ENCODE results near the gene ARMC5. TPM values are rescaled to one million over a fixed set of nuclear protein-coding genes. Genes with fewer than 3 reads are reported as not detected.
A peak's percentile ranks its signal among the peaks of the same experiment; 100 is the strongest.

The ARMC5 gene
- 5.3 TPM for polyA plus RNA-seq (2013, experiment 1 of 2)
- 5.0 TPM for polyA plus RNA-seq (2013, experiment 2 of 2)

DNA sequence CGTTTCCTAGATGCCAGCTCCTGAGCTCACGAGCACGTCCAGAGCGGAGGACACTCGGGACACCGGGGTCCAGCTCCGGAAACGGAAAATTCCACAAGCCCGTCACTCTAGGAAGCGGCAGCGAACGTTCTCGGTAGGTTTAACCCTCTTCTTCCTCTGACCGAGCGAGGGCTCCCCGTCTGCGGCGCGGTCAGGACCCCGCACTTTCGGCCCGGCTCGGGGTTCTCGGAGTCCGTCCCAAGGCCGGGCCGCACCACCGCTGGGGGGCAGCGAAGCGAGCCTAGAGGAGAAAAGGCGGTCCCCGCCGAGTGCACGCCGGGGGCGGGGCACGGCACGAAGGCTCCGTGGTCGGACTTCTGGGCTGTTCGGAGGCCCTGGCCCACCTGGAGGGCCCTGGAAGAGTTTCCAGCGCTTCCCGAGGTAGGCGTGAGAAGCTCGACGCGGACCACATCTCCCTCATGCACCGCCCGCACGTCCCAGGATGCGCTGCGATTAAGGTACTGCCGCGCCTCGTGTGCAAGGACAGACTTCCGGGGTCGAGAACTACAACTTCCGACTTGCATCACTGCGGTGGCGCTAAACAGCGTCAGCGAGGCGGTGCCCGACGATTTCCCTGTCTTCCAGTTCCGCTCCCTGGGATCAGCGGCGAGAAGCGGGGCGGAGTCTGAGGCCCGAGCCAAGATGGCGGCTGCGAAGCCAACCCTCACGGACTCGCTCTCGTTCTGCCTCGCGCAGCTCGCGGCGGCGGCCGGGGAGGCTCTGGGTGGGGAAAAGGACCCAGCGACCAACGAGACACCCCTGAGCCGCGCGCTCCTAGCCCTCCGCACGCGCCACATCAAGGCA, at the start of gene ARMC5:
TSS of gene ARMC5 (plus strand) at position 658 of the 843 bp plus-strand sequence. CDS start at position 682, 24 bp downstream.
- peak within 1 kb of the TSS; percentile 95 for H3K27ac ChIP-seq (ENCODE audit: low read length, poor library complexity, severe bottlenecking)
- WGBS, result under 1% methylated on average over 78 of the region's 91 CpGs
- peak within 1 kb of the TSS; percentile 100 for H3K18ac ChIP-seq (ENCODE audit: low read depth in 1 of 2, low read length in 2 of 2)
- H4K91ac ChIP-seq (ENCODE audit: low read length), result peak within 1 kb of the TSS; percentile 99
- H2BK120ac ChIP-seq (ENCODE audit: low read depth, low read length), result peak within 1 kb of the TSS; percentile 93
- peak; percentile 99 for DNase-seq
- H3K4me1 ChIP-seq (ENCODE audit: control insufficient read depth, insufficient read depth, low read depth, low read length), result peaks cover 27% of the 10 kb centered on the region
- peak within 1 kb of the TSS; percentile 97 for H4K8ac ChIP-seq (ENCODE audit: low read length)
- peaks cover 31% of the 10 kb centered on the region for H3K79me1 ChIP-seq (replicated peaks; ENCODE audit: low read length, poor library complexity, severe bottlenecking)
- peaks cover 36 to 43% of the 10 kb centered on the region in 2 experiments for H3K36me3 ChIP-seq (ENCODE audit: control insufficient read depth in 1 of 2, insufficient read depth in 2 of 2, low read depth in 1 of 2, low read length in 2 of 2)
- peak within 1 kb of the TSS; percentile 99 for H3K9ac ChIP-seq (ENCODE audit: low read length)
- peak within 1 kb of the TSS in 1 of 2 experiments; percentile 75 for H2BK12ac ChIP-seq (ENCODE audit: low read length in 2 of 2)
- H3K27me3 ChIP-seq (ENCODE audit: control insufficient read depth in 1 of 2, insufficient read depth in 1 of 2, low read length in 2 of 2), result no peaks in the 10 kb centered on the region
- H3K4me2 ChIP-seq (ENCODE audit: low read length, poor library complexity, severe bottlenecking), result peak within 1 kb of the TSS; percentile 83
- H3K23ac ChIP-seq (ENCODE audit: low read length in 2 of 2), result peak within 1 kb of the TSS in 1 of 2 experiments; percentile 84
- H3K14ac ChIP-seq (ENCODE audit: low read length in 2 of 2), result peak within 1 kb of the TSS in 1 of 2 experiments; percentile 97
- H3K4me3 ChIP-seq (ENCODE audit: insufficient read depth in 1 of 2, low read depth in 1 of 2, low read length in 2 of 2), result peak within 1 kb of the TSS; percentile 79 to 87
- peak within 1 kb of the TSS; percentile 96 to 99 for H3K4ac ChIP-seq (ENCODE audit: low read depth in 1 of 2, low read length in 2 of 2)
- peak within 1 kb of the TSS; percentile 95 for H2AFZ ChIP-seq (ENCODE audit: low read depth, low read length)
- H2BK15ac ChIP-seq (ENCODE audit: low read depth, poor library complexity, severe bottlenecking), result peak within 1 kb of the TSS; percentile 100
- H2BK5ac ChIP-seq (ENCODE audit: low read depth, low read length, poor library complexity, severe bottlenecking), result peak within 1 kb of the TSS; percentile 99
- no peaks in the 10 kb centered on the region for H3K9me3 ChIP-seq (ENCODE audit: control insufficient read depth, low read length)
- H2AK5ac ChIP-seq (ENCODE audit: low read length, severe bottlenecking), result no peak within 1 kb of the TSS

- no peak overlapping the region for H3K23ac ChIP-seq (ENCODE audit: low read length in 2 of 2)
- H3K27me3 ChIP-seq (ENCODE audit: control insufficient read depth in 1 of 2, insufficient read depth in 1 of 2, low read length in 2 of 2), result peaks cover 0 to 40% of the 10 kb centered on the region in 2 experiments
- H3K27ac ChIP-seq (ENCODE audit: low read length, poor library complexity, severe bottlenecking), result no peak overlapping the region
- no peak overlapping the region for H4K91ac ChIP-seq (ENCODE audit: low read length)
- H3K79me1 ChIP-seq (replicated peaks; ENCODE audit: low read length, poor library complexity, severe bottlenecking), result no peaks in the 10 kb centered on the region
- no peak overlapping the region for H3K14ac ChIP-seq (ENCODE audit: low read length in 2 of 2)
- 90% methylated on average over 8 of the region's 9 CpGs for WGBS
- no peak overlapping the region for H2BK5ac ChIP-seq (ENCODE audit: low read depth, low read length, poor library complexity, severe bottlenecking)
- H4K8ac ChIP-seq (ENCODE audit: low read length), result no peak overlapping the region
- H2BK15ac ChIP-seq (ENCODE audit: low read depth, poor library complexity, severe bottlenecking), result no peak overlapping the region
- DNase-seq, result no peak
- H3K36me3 ChIP-seq (ENCODE audit: control insufficient read depth in 1 of 2, insufficient read depth in 2 of 2, low read depth in 1 of 2, low read length in 2 of 2), result no peaks in the 10 kb centered on the region
- no peak overlapping the region for H2AFZ ChIP-seq (ENCODE audit: low read depth, low read length)
- no peak overlapping the region for H2BK12ac ChIP-seq (ENCODE audit: low read length in 2 of 2)
- no peaks in the 10 kb centered on the region for H3K4me1 ChIP-seq (ENCODE audit: control insufficient read depth, insufficient read depth, low read depth, low read length)
- H2BK120ac ChIP-seq (ENCODE audit: low read depth, low read length), result no peak overlapping the region
- H3K4me2 ChIP-seq (ENCODE audit: low read length, poor library complexity, severe bottlenecking), result no peak overlapping the region
- no peaks in the 10 kb centered on the region for H3K9me3 ChIP-seq (ENCODE audit: control insufficient read depth, low read length)
- no peak overlapping the region for H3K4ac ChIP-seq (ENCODE audit: low read depth in 1 of 2, low read length in 2 of 2)
- no peak overlapping the region for H3K18ac ChIP-seq (ENCODE audit: low read depth in 1 of 2, low read length in 2 of 2)
- no peak overlapping the region for H3K4me3 ChIP-seq (ENCODE audit: insufficient read depth in 1 of 2, low read depth in 1 of 2, low read length in 2 of 2)
- no peak overlapping the region for H2AK5ac ChIP-seq (ENCODE audit: low read length, severe bottlenecking)
- H3K9ac ChIP-seq (ENCODE audit: low read length), result no peak overlapping the region
Observed at GRCh38 chr16:31410082-31410481, 49.2 kb upstream of the ARMC5 start.

DNA sequence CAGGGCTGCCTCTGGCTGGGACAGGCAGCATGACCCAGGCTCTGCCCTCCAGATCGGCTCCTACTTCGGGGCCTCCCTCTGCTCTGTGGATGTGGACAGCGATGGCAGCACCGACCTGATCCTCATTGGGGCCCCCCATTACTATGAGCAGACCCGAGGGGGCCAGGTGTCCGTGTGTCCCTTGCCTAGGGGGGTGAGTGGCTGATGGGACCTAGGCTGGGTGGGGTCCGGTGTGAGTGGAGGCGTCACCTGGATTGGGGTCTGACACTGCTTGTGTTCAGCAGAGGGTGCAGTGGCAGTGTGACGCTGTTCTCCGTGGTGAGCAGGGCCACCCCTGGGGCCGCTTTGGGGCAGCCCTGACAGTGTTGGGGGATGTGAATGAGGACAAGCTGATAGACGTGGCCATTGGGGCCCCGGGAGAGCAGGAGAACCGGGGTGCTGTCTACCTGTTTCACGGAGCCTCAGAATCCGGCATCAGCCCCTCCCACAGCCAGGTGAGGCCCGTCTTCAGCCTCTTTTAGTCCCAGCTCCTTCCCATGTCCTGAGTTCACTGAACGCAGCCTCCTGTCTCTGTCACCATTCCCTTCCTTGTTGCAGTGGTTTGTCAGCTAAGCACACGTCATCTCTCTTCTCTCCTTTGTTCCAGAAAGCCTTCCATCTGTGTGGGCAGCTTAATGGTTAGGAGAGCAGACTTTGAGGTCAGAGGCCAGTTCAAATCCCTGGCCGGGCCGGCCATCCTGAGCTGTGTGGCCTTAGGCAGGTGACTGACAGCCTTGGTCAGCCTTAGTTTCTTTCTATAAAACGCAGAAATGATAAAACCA, 48.1 kb upstream of the ARMC5 start:
- Histone ChIP-seq H3K9ac (ENCODE audit: low read length) (no peak overlapping the region), H2BK5ac (ENCODE audit: low read depth, low read length, poor library complexity, severe bottlenecking) (no peak overlapping the region), H3K36me3 (ENCODE audit: control insufficient read depth in 1 of 2, insufficient read depth in 2 of 2, low read depth in 1 of 2, low read length in 2 of 2) (no peaks in the 10 kb centered on the region), H4K8ac (ENCODE audit: low read length) (no peak overlapping the region), H3K9me3 (ENCODE audit: control insufficient read depth, low read length) (peaks cover 5% of the 10 kb centered on the region), H2AK5ac (ENCODE audit: low read length, severe bottlenecking) (no peak overlapping the region), H2BK12ac (ENCODE audit: low read length in 2 of 2) (no peak overlapping the region), H3K18ac (ENCODE audit: low read depth in 1 of 2, low read length in 2 of 2) (no peak overlapping the region), H3K4me2 (ENCODE audit: low read length, poor library complexity, severe bottlenecking) (no peak overlapping the region), H3K27me3 (ENCODE audit: control insufficient read depth in 1 of 2, insufficient read depth in 1 of 2, low read length in 2 of 2) (peaks cover 5 to 43% of the 10 kb centered on the region in 2 experiments), H2BK120ac (ENCODE audit: low read depth, low read length) (no peak overlapping the region), H3K23ac (ENCODE audit: low read length in 2 of 2) (no peak overlapping the region), H3K4me3 (ENCODE audit: insufficient read depth in 1 of 2, low read depth in 1 of 2, low read length in 2 of 2) (no peak overlapping the region), H3K4ac (ENCODE audit: low read depth in 1 of 2, low read length in 2 of 2) (no peak overlapping the region), H3K14ac (ENCODE audit: low read length in 2 of 2) (no peak overlapping the region), H3K27ac (ENCODE audit: low read length, poor library complexity, severe bottlenecking) (no peak overlapping the region), H2BK15ac (ENCODE audit: low read depth, poor library complexity, severe bottlenecking) (no peak overlapping the region), H4K91ac (ENCODE audit: low read length) (no peak overlapping the region), H3K4me1 (ENCODE audit: control insufficient read depth, insufficient read depth, low read depth, low read length) (no peaks in the 10 kb centered on the region), H3K79me1 (replicated peaks; ENCODE audit: low read length, poor library complexity, severe bottlenecking) (no peaks in the 10 kb centered on the region), H2AFZ (ENCODE audit: low read depth, low read length) (no peak overlapping the region)
- 76% methylated on average over 21 of the region's 22 CpGs for WGBS
- no peak for DNase-seq

DNA sequence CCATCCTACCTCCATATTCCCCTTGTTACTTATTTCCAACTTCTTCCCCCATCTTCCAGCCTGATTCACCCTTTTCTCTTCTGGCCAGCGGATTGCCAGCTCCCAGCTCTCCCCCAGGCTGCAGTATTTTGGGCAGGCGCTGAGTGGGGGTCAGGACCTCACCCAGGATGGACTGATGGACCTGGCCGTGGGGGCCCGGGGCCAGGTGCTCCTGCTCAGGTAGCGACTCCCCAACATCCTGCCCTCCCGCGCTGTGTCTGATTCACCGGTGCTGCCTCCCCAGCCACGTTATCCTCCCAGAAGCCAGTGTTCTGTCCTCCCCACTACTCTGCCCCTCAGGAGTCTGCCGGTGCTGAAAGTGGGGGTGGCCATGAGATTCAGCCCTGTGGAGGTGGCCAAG, 46.6 kb upstream of the ARMC5 start:
- Histone ChIP-seq H4K91ac (ENCODE audit: low read length) (no peak overlapping the region), H3K36me3 (ENCODE audit: control insufficient read depth in 1 of 2, insufficient read depth in 2 of 2, low read depth in 1 of 2, low read length in 2 of 2) (no peaks in the 10 kb centered on the region)

More for the DNA sequence above, 46.6 kb upstream of the ARMC5 start:
- no peak overlapping the region for H3K4me2 ChIP-seq (ENCODE audit: low read length, poor library complexity, severe bottlenecking)
- no peak overlapping the region for H3K27ac ChIP-seq (ENCODE audit: low read length, poor library complexity, severe bottlenecking)
- no peak overlapping the region for H2BK15ac ChIP-seq (ENCODE audit: low read depth, poor library complexity, severe bottlenecking)
- H3K14ac ChIP-seq (ENCODE audit: low read length in 2 of 2), result no peak overlapping the region
- peaks cover 5 to 47% of the 10 kb centered on the region in 2 experiments for H3K27me3 ChIP-seq (ENCODE audit: control insufficient read depth in 1 of 2, insufficient read depth in 1 of 2, low read length in 2 of 2)
- 67% methylated on average over 5 of the region's 10 CpGs for WGBS
- H3K79me1 ChIP-seq (replicated peaks; ENCODE audit: low read length, poor library complexity, severe bottlenecking), result no peaks in the 10 kb centered on the region
- H2AK5ac ChIP-seq (ENCODE audit: low read length, severe bottlenecking), result no peak overlapping the region
- H3K4me3 ChIP-seq (ENCODE audit: insufficient read depth in 1 of 2, low read depth in 1 of 2, low read length in 2 of 2), result no peak overlapping the region
- no peak overlapping the region for H2BK12ac ChIP-seq (ENCODE audit: low read length in 2 of 2)
- no peak overlapping the region for H4K8ac ChIP-seq (ENCODE audit: low read length)
- no peak for DNase-seq
- H3K18ac ChIP-seq (ENCODE audit: low read depth in 1 of 2, low read length in 2 of 2), result no peak overlapping the region
- H3K4me1 ChIP-seq (ENCODE audit: control insufficient read depth, insufficient read depth, low read depth, low read length), result no peaks in the 10 kb centered on the region
- no peak overlapping the region for H2BK120ac ChIP-seq (ENCODE audit: low read depth, low read length)
- no peak overlapping the region for H3K4ac ChIP-seq (ENCODE audit: low read depth in 1 of 2, low read length in 2 of 2)
- no peak overlapping the region for H2BK5ac ChIP-seq (ENCODE audit: low read depth, low read length, poor library complexity, severe bottlenecking)
- peaks cover 5% of the 10 kb centered on the region for H3K9me3 ChIP-seq (ENCODE audit: control insufficient read depth, low read length)
- no peak overlapping the region for H3K23ac ChIP-seq (ENCODE audit: low read length in 2 of 2)
- H2AFZ ChIP-seq (ENCODE audit: low read depth, low read length), result no peak overlapping the region
- H3K9ac ChIP-seq (ENCODE audit: low read length), result no peak overlapping the region

Data from mesenchymal stem cell (in vitro differentiated cells and primary cell).